ENCODE results near the gene ZNF732.

- TF ChIP-seq CTCF (IDR thresholded peaks at IDR 0.05; ENCODE audit: low read length) = no peak
- no peak for TF ChIP-seq EZH2 (IDR thresholded peaks at IDR 0.05; ENCODE audit: borderline replicate concordance, low read length)
Measured at GRCh38 chr4:253936-254756, 51.1 kb downstream of the ZNF732 start.

Data from OCI-LY1 (cell line).